Tibial nerve (tissue), 3 donors: ENCODE measurements around the gene TRPM4.

ENCODE experiments used
- CTCF ChIP-seq, 5 experiments: fragments of 200-600 bp in 3 of 5; fragments of 450-650 bp in 2 of 5; sonication (generic) in 3 of 5; IDR thresholded peaks; one replicate each; pipeline ENCODE4 v1.5.1; 2016 to 2019; ENCODE audit warnings: antibody characterized with exemption in 5 of 5, mild to moderate bottlenecking in 3 of 5, moderate library complexity in 2 of 5
- POLR2A ChIP-seq, 2 donors: fragments of 450-650 bp; IDR thresholded peaks; one replicate each; pipeline ENCODE4 v1.6.1; 2017; ENCODE audit warnings: antibody characterized with exemption in 2 of 2, mild to moderate bottlenecking in 2 of 2, moderate library complexity in 2 of 2

- TF ChIP-seq POLR2A (IDR thresholded peaks at IDR 0.05) (no peak), CTCF (IDR thresholded peaks at IDR 0.05) (no peak)
Measured at GRCh38 chr19:49241769-49242168, 84.2 kb downstream of the TRPM4 start.
